ENCODE data around the gene DDX25. TPM values are rescaled to one million over a fixed set of nuclear protein-coding genes. Genes with fewer than 3 reads are reported as not detected.
A peak's percentile ranks its signal among the peaks of the same experiment; 100 is the strongest.

The DDX25 gene
- total RNA-seq, 2 donors from 2014 or later: not detected

DNA sequence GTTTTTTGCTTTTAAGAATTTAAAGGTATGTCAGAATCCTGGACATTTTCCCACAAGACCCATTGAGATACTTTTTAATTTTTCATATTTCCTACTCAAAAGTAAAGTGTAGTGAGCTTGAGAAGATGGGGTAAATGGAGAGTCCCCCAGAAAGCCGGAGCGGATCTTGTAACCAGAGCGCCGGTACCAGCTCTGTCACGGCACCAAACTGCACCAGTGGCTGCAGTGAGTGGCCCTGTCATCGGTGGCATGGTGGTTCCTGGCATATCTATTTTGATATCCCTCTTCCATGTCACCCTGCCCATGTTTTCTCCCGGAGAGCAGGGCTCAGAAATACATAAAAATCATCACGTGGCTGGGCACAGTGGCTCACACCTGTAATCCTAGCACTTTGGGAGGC is 19.3 kb downstream of the DDX25 start:
- Histone ChIP-seq H3K36me3 (no peaks in the 10 kb centered on the region), H3K4me3 (no peak overlapping the region), H3K9me3 (no peaks in the 10 kb centered on the region), H3K27ac (no peak overlapping the region), H3K27me3 (no peaks in the 10 kb centered on the region), H3K4me1 (no peaks in the 10 kb centered on the region)
- no peak for DNase-seq (ENCODE audit: low spot score)
- TF ChIP-seq, protein P1, sequence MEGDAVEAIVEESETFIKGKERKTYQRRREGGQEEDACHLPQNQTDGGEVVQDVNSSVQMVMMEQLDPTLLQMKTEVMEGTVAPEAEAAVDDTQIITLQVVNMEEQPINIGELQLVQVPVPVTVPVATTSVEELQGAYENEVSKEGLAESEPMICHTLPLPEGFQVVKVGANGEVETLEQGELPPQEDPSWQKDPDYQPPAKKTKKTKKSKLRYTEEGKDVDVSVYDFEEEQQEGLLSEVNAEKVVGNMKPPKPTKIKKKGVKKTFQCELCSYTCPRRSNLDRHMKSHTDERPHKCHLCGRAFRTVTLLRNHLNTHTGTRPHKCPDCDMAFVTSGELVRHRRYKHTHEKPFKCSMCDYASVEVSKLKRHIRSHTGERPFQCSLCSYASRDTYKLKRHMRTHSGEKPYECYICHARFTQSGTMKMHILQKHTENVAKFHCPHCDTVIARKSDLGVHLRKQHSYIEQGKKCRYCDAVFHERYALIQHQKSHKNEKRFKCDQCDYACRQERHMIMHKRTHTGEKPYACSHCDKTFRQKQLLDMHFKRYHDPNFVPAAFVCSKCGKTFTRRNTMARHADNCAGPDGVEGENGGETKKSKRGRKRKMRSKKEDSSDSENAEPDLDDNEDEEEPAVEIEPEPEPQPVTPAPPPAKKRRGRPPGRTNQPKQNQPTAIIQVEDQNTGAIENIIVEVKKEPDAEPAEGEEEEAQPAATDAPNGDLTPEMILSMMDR (IDR thresholded peaks at IDR 0.05): no peak

DNA sequence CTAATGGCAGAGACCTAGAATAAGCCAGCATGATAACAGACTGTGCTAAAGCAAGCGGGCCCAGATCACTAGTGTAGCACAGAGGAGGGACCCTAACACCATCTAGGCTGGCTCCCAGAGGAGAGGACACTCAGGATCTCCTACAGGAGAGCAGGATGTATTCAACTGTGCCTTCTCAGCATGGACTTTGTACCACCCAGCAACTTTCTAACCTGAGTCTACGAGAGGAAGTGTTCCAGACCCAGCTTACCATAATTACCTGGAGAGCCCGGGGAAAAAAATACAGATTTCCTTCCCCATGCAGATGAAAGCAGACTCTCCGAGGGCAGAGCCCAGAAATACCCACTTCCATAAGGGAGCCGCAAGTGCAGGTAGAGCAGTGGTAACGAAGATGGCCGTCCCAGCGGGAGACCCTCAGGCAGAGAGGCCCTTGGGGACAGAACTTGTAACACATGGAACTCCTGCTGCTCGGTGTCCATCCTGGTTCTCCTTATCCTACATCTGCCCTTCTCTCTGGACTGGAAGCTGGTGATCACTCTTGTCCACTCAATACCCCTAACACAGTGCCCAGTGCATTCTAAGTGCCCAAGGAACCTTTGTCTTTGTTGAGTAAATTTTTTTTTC is 20.2 kb downstream of the DDX25 start:
- Histone ChIP-seq H3K4me1 (no peaks in the 10 kb centered on the region), H3K9me3 (no peaks in the 10 kb centered on the region), H3K4me3 (no peak overlapping the region), H3K36me3 (no peaks in the 10 kb centered on the region), H3K27ac (no peak overlapping the region), H3K27me3 (no peaks in the 10 kb centered on the region)
- TF ChIP-seq, protein P1 (IDR thresholded peaks at IDR 0.05): no peak
- no peak for DNase-seq (ENCODE audit: low spot score)

DNA sequence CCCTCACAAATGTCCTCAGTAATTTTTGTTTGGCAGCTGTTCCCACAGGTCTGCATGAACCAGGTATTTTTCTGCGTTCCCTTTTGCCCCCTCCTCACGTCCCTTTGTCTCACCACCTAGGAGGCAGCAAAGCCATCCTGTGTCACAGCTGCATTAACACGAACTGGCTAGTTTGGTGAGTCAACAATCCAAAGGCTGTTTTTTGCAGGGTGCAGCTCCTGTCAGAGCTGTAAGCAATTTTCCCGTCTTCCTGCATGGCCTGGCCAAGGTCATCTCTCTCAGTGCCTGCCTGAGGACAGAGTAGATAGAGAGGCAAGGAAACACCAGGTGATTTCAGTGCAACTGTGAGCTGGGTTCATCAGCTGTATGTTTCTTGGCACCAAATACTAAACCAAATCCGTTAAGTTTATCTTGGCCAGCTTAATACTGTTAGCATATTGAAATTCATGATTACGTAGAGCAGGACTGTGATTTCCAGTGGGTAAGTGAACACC is 21.0 kb downstream of the DDX25 start:
- no peak for DNase-seq (ENCODE audit: low spot score)
- no peaks in the 10 kb centered on the region for H3K4me1 ChIP-seq
- no peaks in the 10 kb centered on the region for H3K9me3 ChIP-seq
- H3K27me3 ChIP-seq: no peaks in the 10 kb centered on the region
- no peak overlapping the region for H3K4me3 ChIP-seq
- H3K27ac ChIP-seq: no peak overlapping the region
- TF ChIP-seq, protein P1 (IDR thresholded peaks at IDR 0.05): no peak
- no peaks in the 10 kb centered on the region for H3K36me3 ChIP-seq

DNA sequence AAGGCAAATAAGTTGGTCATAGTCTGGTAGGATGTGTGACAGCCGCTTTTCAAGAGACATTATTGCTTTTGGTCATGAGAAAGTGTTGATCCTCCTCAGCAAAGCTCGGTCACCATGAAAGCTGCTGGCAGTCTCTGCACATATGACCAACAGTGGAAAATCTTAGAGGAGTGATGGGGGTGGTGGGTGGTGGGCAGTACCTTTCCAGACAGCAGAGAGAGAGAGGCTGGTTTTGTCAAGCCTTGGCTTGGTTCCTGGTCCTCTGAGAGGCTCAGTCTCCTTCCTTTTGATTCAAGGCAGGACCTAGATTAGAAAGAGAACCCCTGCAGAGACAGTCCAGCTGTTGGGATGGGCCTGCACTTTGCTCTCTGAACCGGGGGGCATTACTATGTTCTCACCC is 21.5 kb downstream of the DDX25 start:
- Histone ChIP-seq H3K4me3 (no peak overlapping the region), H3K9me3 (no peaks in the 10 kb centered on the region), H3K27me3 (no peaks in the 10 kb centered on the region), H3K36me3 (no peaks in the 10 kb centered on the region), H3K4me1 (no peaks in the 10 kb centered on the region), H3K27ac (no peak overlapping the region)
- DNase-seq (ENCODE audit: low spot score): no peak
- TF ChIP-seq, protein P1 (IDR thresholded peaks at IDR 0.05): no peak

DNA sequence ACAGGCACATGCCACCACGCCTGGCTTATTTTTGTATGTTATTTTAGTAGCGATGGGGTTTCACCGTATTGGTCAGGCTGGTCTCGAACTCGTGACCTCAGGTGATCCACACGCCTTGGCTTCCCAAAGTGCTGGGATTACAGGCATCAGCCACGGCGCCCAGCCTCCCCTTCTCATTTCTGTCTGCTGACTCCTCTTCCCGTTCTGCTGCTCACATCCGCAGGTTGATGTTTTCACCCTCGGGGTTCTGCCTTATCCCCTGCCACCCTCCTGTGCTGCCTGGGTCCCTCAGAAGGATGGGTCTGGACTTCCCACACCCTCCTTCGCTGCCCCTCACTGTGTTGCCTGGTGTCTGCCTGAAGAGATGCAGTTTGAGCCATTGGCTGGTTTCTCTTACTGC is 22.4 kb downstream of the DDX25 start:
- no peaks in the 10 kb centered on the region for H3K36me3 ChIP-seq
- no peaks in the 10 kb centered on the region for H3K9me3 ChIP-seq
- DNase-seq (ENCODE audit: low spot score): peak; percentile 32
- TF ChIP-seq, protein P1 (IDR thresholded peaks at IDR 0.05): no peak
- H3K27me3 ChIP-seq: no peaks in the 10 kb centered on the region
- H3K27ac ChIP-seq: no peak overlapping the region
- H3K4me1 ChIP-seq: no peaks in the 10 kb centered on the region
- H3K4me3 ChIP-seq: no peak overlapping the region
